Measurements from ENCODE around the gene GCM1. TPM values are rescaled to one million over a fixed set of nuclear protein-coding genes. Genes with fewer than 3 reads are reported as not detected.

GCM1 gene
- total RNA-seq, 4 donors from 2014 or later, result not detected

DNA sequence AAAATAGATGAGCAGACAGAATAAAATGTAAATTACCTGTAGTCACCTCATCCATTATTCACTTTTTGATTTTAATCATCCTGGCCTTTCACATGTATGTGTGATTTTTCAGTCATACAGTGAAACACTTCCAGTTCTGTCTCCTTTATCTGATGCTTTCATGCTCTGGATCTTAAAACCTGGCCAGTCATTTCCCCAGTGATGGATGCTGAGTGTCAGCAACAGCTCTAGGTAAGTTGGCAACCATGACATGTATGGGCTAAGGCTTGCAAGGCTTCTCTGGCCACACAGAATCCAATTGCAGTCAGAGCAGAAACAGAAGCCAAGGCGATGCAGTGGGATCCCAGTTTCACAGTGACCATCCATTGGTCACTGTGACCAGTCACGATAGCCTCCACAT, 47.6 kb downstream of the GCM1 start:
- Histone ChIP-seq H3K36me3 (peaks cover 2 to 69% of the 10 kb centered on the region in 2 donors), H3K27ac (no peak overlapping the region), H3K9me3 (no peaks in the 10 kb centered on the region), H3K4me1 (peaks cover 0 to 28% (median 6%) of the 10 kb centered on the region in 3 donors), H3K4me3 (no peak overlapping the region), H3K27me3 (no peaks in the 10 kb centered on the region)
- ATAC-seq, result no peak
- TF ChIP-seq, protein P1, sequence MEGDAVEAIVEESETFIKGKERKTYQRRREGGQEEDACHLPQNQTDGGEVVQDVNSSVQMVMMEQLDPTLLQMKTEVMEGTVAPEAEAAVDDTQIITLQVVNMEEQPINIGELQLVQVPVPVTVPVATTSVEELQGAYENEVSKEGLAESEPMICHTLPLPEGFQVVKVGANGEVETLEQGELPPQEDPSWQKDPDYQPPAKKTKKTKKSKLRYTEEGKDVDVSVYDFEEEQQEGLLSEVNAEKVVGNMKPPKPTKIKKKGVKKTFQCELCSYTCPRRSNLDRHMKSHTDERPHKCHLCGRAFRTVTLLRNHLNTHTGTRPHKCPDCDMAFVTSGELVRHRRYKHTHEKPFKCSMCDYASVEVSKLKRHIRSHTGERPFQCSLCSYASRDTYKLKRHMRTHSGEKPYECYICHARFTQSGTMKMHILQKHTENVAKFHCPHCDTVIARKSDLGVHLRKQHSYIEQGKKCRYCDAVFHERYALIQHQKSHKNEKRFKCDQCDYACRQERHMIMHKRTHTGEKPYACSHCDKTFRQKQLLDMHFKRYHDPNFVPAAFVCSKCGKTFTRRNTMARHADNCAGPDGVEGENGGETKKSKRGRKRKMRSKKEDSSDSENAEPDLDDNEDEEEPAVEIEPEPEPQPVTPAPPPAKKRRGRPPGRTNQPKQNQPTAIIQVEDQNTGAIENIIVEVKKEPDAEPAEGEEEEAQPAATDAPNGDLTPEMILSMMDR (IDR thresholded peaks at IDR 0.05), result no peak
- TF ChIP-seq POLR2A (IDR thresholded peaks at IDR 0.05) (no peak), EP300 (IDR thresholded peaks at IDR 0.05) (no peak), POLR2AphosphoS5 (IDR thresholded peaks at IDR 0.05) (no peak)
- 79% methylated on average over 2 of the region's 2 CpGs; no CpG with 5 or more reads in 1 of the 2 donors for WGBS, 2 donors (ENCODE audit: low coverage in 1 of 2)

DNA sequence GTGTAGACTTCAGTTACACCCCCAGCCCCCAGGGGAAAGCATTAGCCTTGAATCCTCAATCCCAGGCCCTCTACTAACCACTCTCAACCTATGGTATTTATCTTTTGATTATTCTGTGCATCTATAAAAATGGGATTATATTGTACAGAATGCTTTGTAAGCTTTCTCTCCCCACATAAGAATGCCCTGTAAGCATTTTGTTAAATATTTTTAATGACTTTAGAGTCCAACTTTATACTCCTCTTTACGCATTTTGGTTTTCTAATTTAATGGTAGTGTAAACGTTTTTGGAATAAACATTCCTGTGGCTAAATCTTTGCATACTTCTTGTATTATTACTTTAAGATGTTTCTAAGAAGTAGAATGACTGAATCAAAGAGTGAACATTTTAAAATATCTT, 48.1 kb downstream of the GCM1 start:
- Histone ChIP-seq H3K27me3 (no peaks in the 10 kb centered on the region), H3K9me3 (no peaks in the 10 kb centered on the region), H3K4me3 (no peak overlapping the region), H3K4me1 (peaks cover 0 to 28% (median 6%) of the 10 kb centered on the region in 3 donors), H3K27ac (peak overlapping the region in 1 of 4 donors; percentile 7), H3K36me3 (peaks cover 2 to 74% of the 10 kb centered on the region in 2 donors)
- ATAC-seq, result no peak
- TF ChIP-seq, protein P1 (IDR thresholded peaks at IDR 0.05), result no peak
- 19 to 20% methylated on average over 2 of the region's 2 CpGs for WGBS, 2 donors (ENCODE audit: low coverage in 1 of 2)

GRCh38 chr6:53095716-53096115, 52.9 kb downstream of the GCM1 start:
- no peak for ATAC-seq
- H3K36me3 ChIP-seq, result peaks cover 9 to 100% of the 10 kb centered on the region in 2 donors
- peaks cover 0 to 6% (median 0%) of the 10 kb centered on the region in 3 donors for H3K4me1 ChIP-seq

DNA sequence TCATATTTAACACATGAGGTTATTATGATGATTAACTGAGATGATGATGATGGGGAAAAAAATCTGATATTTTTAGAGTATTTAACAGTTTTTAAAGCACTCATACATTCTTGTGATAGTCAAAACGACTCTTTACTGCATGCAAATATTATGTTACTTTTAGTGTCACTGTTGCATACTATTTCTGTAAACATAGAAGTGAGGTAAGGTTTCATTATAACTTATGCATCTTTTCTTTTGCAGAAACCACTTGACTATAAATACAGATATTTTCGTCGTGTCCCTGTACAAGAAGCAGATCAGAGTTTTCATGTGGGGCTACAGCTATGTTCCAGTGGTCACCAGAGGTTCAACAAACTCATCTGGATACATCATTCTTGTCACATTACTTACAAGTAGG, 53.4 kb downstream of the GCM1 start:
- ATAC-seq, result no peak
- Histone ChIP-seq H3K4me3 (no peak overlapping the region), H3K27ac (no peak overlapping the region), H3K9me3 (no peaks in the 10 kb centered on the region), H3K36me3 (peaks cover 9 to 100% of the 10 kb centered on the region in 2 donors), H3K4me1 (peaks cover 0 to 6% (median 0%) of the 10 kb centered on the region in 3 donors), H3K27me3 (no peaks in the 10 kb centered on the region)
- TF ChIP-seq, protein P1 (IDR thresholded peaks at IDR 0.05), result no peak
- TF ChIP-seq EP300 (IDR thresholded peaks at IDR 0.05) (no peak), POLR2AphosphoS5 (IDR thresholded peaks at IDR 0.05) (no peak), POLR2A (IDR thresholded peaks at IDR 0.05) (no peak)
- WGBS, 2 donors (ENCODE audit: low coverage in 1 of 2), result 70 to 87% methylated on average over 3 of the region's 3 CpGs

More at GRCh38 chr6:53095716-53096115, 52.9 kb downstream of the GCM1 start:
- Histone ChIP-seq H3K4me3 (no peak overlapping the region), H3K27me3 (no peaks in the 10 kb centered on the region), H3K27ac (no peak overlapping the region), H3K9me3 (no peaks in the 10 kb centered on the region)
- WGBS, 2 donors (ENCODE audit: low coverage in 1 of 2), result 55 to 80% methylated on average over 1 of the region's 1 CpG
- TF ChIP-seq POLR2A (IDR thresholded peaks at IDR 0.05) (no peak), POLR2AphosphoS5 (IDR thresholded peaks at IDR 0.05) (no peak), EP300 (IDR thresholded peaks at IDR 0.05) (no peak)
- TF ChIP-seq, protein P1 (IDR thresholded peaks at IDR 0.05), result no peak

GRCh38 chr6:53090576-53090975, 58.1 kb downstream of the GCM1 start:
- peaks cover 9 to 99% of the 10 kb centered on the region in 2 donors for H3K36me3 ChIP-seq
- no peaks in the 10 kb centered on the region for H3K27me3 ChIP-seq
- no peak for TF ChIP-seq POLR2A (IDR thresholded peaks at IDR 0.05)
- H3K4me1 ChIP-seq, result peaks cover 0 to 16% (median 0%) of the 10 kb centered on the region in 3 donors
- H3K4me3 ChIP-seq, result no peak overlapping the region
- WGBS, 2 donors (ENCODE audit: low coverage in 1 of 2), result 82 to 84% methylated on average over 2 of the region's 2 CpGs
- H3K27ac ChIP-seq, result no peak overlapping the region
- ATAC-seq, result no peak
- H3K9me3 ChIP-seq, result no peaks in the 10 kb centered on the region

Measured in gastroesophageal sphincter (tissue), 4 donors.